Spleen (tissue), 7 donors: ENCODE data around the gene TMEM208.
A peak's percentile ranks its signal among the peaks of the same experiment; 100 is the strongest.

Experiments
- CTCF ChIP-seq, 11 experiments: fragments of 200-600 bp in 7 of 11; fragments of 450-650 bp in 4 of 11; sonication (generic) in 4 of 11; IDR thresholded peaks in 8 of 11; conservative IDR thresholded peaks in 3 of 11; 1 replicate in 7 of 11; 2 replicates in 4 of 11; pipeline versions ENCODE4 v1.4.0 to v1.8.0; 2016 to 2021; ENCODE audit warnings: antibody characterized with exemption in 11 of 11, inconsistent platforms in 4 of 11, mild to moderate bottlenecking in 1 of 11
- POLR2A ChIP-seq, 3 donors: fragments of 450-650 bp; IDR thresholded peaks; one replicate each; pipeline ENCODE4 v1.5.1; 2017; ENCODE audit warnings: antibody characterized with exemption in 3 of 3, mild to moderate bottlenecking in 1 of 3
- POLR2AphosphoS5 ChIP-seq, 3 donors: sonication (generic); formaldehyde crosslinking; IDR thresholded peaks; one replicate each; pipeline ENCODE4 v1.5.1; 2017; ENCODE audit warnings: antibody characterized with exemption in 3 of 3
- donor health status: DM: no; HTN: no; CAD: no; lungs with moderate emphysema.
- donor health status: DM: no; HTN: no; CAD: no.
- donor health status: DM: no; HTN: no; CAD: no.

GRCh38 chr16:67246081-67246755 lies 19.3 kb downstream of the TMEM208 start:
- peak in 1 of 3 donors; percentile 47 for TF ChIP-seq POLR2A (IDR thresholded peaks at IDR 0.05)
- TF ChIP-seq CTCF (IDR thresholded peaks at IDR 0.05 in 8 of 11, conservative IDR thresholded peaks at IDR 0.05 in 3 of 11), result peak in 4 of 11 experiments; percentile 11 to 45 (median 28)
- peak; percentile 68 to 87 (median 82) for TF ChIP-seq POLR2AphosphoS5 (IDR thresholded peaks at IDR 0.05)
